ENCODE data around the gene KITLG.

DNA sequence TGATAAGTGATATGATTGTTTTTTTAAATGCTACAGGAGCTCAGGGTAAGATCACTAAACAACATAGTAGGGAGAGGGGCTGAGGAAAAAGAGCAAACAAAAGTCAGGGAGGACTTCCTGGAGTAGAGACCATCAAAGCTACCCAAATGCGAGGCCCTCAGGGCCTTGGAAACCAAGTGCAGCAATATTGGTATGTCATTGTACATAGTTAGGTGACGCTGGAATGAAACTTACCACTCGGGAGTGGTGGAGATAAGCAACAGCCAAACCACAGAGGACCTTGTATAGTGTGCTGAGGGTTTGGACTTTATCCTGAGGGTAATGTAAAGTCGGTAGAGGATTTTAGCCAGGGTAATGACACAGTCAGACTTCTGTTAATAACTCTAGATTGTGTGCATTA, 13.8 kb downstream of the KITLG start:
- TF ChIP-seq CTCF (optimal IDR thresholded peaks at IDR 0.05 in 1 of 3, IDR thresholded peaks at IDR 0.05 in 1 of 3, conservative IDR thresholded peaks at IDR 0.05 in 1 of 3; ENCODE audit: extremely low read depth in 1 of 3, insufficient read depth in 2 of 3, low read length in 3 of 3) (no peak), EZH2 (IDR thresholded peaks at IDR 0.05; ENCODE audit: low read length) (no peak)

Measured in keratinocyte (primary cell).